CD4-positive, alpha-beta T cell treated with Interleukin-10 for 1 hour (primary cell): Measurements from ENCODE around the gene PRDM2.

Experiments
- DNase-seq: peaks from one replicate; pipeline ENCODE4 v3.0.0-alpha.2; 2020

Gene PRDM2

DNA sequence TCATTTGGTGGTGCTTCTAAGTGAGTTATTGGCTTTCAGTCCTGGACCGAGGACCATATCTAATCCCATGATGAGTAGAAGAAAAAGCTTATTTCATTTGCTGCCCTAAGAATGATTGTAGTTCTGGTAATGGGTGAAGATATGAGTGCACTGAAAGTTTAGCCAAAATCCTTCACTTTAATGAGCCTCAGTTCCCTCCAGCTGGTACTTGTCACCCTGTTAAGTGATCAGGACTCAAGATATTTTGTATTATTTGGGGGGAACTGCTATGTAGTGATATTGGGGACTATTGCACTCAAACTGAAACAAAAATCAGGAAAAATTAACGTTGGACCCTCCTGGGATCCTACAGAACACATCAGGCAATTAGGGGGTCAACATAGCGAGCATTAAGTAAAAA is 165.9 kb downstream of the PRDM2 start:
- no peak for DNase-seq

GRCh38 chr1:13867603-13868002 is 167.6 kb downstream of the PRDM2 start:
- DNase-seq, result no peak

- no peak for DNase-seq
These were observed 169.3 kb downstream of the PRDM2 start for GRCh38 chr1:13869172-13869797.

DNA sequence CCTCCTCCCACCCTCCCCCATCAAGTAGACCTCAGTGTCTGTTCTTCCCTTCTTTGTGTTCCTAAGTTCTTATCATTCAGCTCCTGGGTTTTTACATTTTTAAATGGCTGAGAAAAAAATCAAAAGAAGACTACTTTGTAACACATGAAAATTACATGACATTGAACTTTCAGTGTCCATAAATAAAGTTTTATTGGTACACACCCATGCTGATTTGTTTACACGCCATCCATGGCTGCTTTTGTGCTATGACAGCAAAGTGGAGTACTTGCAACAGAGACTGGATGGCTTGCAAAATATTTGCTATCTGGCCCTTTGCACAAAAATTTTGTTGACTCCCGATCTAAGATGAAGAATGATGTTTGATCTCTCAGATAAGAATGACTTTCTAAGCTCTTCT is 171.4 kb downstream of the PRDM2 start:
- DNase-seq, result no peak

- no peak for DNase-seq
These were observed 171.9 kb downstream of the PRDM2 start for GRCh38 chr1:13871886-13872285.

GRCh38 chr1:13873032-13873431 is 173.0 kb downstream of the PRDM2 start:
- no peak for DNase-seq
